ENCODE measurements around the gene HOXA11.

Gene HOXA11

DNA sequence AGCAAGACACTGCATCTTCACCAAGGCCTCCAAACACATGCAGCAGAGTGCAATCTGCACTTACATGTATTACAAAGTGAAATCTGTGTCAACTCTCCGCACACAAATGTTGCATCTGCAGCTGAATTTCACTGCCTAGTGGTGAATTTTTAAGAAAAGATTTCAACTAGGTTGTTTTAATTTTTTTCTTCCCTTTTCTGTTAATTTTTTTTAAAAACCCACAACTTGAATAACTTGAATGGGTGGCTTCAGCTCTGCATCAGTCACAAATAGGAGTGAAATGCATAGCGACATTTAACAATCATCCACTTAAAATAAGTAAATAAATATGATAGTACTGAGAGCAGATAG lies 8.9 kb upstream of the HOXA11 start:
- no peak for DNase-seq

DNA sequence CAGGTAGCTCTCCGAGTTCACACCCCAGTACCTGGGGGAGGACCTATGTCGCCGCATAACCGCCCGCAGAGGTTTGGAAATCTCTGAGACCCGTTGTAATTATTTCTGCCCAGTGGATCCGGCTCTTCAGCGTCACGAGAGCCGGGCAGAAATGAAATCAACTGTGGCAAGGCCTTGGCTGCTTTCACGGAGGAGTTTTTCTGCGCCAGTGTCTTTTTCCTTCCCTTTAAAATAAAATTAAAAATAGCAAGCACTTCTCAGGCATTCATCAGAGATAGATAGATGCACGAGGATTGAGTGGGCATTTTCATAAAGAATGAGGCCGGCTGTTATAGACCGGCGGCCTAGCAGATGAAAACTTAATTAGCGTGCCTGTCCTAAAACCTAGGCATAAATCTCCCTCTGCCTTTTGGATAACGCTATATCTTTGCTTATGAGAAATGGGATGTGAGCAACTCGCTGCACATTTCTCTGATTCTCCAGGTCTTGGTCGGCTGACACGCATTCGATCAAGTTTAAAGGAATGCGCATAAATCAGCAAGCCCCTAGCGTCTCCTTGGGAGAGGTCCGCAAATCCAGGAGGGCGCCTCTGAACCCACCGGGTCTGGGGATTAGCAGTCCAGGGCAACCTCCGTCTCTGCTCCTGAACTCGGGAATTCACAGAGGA lies 8.4 kb upstream of the HOXA11 start:
- DNase-seq: no peak

DNA sequence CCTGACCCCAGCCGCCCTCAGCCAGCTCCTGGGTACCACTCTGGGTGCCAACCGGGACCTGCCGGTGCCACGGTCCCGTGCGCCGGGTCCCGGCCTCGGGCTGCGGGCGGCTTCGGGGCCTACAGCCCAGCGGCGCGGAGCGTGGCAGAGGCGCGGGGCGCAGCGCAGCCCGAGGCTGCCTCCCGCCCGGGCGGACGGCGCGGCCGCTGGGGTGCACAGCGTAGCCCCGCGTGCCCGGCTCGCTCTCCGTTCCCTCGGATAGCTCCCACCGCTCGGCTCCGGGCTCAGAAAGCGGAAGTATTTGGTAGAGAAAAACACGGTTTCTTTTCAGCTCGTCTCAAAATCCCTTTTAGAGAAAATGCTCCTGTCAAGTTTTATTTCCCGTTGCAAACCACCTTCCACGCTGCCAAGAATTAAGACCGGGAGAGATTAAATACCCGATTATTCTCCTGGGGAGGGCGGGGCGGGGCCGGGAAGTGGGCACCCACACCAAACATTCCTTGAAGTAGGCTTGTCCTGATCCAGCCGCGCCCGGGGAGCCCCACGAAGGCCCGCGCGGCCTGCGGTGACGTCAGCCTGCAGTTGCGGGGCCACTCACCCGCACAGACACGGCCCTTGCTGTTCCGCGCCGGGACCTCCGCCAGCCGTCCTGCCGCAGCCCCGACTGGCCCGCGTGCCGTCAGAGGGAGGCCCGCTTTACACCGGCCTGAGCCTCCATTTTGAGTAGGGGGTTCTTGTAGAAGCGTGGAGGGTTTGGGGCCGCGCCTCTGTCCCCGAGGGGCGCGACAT lies 7.7 kb upstream of the HOXA11 start:
- no peak for DNase-seq

GRCh38 chr7:27191833-27192545 lies 7.0 kb upstream of the HOXA11 start:
- no peak for DNase-seq

DNA sequence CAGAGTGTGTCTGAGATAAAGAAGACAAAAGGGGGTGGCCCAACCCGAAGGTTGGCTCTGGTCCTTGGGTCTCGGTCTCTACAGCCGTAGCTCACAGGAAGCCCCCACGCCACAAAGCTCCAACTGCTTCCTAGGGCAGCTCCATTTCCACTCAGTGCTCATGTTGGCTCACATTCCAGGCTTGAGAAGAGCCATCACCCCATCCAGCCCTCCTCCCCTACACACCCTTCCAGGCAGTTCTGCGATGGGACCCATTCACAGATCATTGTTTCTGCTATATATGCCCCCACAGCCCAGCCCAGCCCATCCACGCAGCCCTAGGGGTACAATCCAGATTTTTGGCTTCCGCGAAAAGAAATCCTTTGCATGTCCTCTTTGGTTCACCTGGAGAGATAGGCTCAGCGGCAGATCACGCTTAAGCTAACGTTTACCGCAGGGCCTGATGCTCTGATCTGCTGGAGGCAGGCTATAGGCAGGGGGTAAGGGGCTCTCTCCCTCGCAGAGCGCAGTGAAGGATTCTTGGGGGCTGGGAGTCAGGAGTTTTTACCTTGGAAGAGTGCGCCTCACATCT lies 6.2 kb upstream of the HOXA11 start:
- no peak for DNase-seq

- DNase-seq: no peak
These were observed 5.1 kb upstream of the HOXA11 start for GRCh38 chr7:27189997-27190748.

DNA sequence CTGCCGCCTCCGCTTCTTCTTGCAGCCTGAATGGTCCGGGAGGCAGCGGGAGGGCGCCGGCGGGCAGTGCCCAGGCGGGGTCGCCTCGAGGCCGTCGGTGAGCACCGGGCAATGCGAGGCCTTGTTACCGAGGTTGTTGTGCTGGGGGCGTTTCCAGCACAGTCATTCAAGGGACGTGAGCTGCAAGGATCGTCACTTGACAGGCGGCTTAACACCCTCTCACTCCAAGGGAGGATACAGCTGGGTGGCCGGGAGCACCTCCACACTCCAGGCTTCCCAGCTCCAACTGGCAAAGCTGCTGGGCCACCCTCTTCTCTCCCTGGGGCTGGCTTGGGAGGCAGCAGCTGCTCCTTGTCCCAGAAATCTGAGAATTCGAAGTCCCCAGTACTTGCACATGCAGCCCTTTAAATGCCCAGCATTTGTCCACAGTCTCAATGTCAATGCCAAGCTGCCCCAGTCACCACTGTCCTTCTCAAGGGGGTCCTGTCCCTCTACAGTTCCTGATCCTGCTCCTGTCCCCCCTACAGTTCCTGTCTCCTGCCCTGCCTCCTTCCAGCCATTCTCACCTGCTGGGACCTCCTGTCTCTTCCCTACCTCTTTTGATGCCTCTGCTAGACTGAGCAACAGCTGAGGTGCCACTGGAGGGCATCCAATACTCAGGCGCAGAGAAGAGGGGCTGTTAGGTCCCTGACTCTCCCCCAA lies 4.4 kb upstream of the HOXA11 start:
- DNase-seq: no peak

- no peak for DNase-seq
These were observed 3.6 kb upstream of the HOXA11 start for GRCh38 chr7:27188386-27189294.

GRCh38 chr7:27187475-27188385 lies 2.7 kb upstream of the HOXA11 start:
- DNase-seq: no peak

DNA sequence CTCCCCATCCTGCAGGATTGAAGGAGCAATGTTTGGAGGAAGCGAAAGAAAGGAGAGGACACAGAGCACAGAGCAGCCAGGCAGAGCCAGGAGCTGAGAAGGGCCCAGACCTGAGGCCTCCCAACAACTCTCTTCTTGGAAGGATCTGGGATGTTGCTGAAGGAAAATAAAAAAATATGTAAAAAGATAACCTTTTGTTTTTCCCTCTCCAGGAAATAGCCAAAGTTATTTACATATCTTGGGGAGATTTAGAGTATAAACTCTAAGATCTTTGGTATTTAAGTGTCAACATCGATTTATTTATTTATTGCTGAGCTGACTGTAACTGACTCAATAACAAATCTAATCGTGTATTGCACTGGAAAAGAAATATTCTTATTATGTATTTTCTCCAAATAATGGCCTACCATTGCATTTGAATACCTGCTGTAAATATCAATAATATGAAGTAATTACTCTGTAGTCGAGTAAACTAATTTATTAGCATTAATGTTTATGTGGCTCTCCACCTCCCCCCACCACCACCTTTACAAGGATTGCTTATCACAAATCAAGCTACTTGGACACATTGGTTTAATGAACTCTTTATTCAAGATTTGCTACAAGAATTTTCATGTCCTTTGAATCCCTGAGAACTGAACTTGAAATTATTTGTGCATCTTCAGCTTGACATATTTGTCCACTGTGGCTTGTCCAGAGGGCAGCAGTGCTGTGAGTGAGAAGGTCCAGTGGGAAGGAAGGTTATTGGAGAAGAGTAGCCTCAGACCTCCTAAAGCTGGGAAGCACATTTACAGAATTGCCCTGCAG lies 1.8 kb upstream of the HOXA11 start:
- DNase-seq: no peak

- no peak for DNase-seq
These were observed 1.0 kb upstream of the HOXA11 start for GRCh38 chr7:27185854-27186667.

DNA sequence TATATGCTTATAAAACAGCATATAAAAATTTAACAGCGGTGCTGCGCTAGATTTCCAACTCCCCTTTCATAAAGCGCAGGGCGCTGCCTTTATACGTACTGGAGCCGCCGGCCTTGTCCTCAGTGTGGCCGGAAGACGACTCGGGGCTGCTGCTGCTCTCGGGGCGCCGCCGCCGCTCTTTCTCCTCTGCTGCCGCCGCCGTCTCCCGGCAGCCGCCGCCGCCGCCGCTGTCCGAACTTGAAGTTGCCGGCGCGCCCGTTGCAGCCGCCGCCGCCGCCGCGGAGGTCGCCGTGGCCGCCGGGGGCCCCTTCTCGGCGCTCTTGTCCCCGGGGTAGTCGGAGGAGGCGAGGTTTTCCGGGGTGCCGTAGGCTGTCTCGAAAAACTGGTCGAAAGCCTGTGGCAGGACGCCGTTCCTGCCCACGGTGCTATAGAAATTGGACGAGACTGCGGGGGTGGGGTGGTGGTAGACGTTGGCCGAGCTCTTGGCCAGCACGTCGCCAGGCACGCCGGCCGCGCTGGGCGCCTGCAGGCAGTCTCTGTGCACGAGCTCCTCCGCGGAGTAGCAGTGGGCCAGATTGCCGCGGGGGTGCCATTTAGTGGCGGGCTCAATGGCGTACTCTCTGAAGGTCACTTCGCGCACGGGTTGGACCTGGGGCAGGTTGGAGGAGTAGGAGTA lies 557 bp downstream of the HOXA11 start:
- no peak for DNase-seq

DNA sequence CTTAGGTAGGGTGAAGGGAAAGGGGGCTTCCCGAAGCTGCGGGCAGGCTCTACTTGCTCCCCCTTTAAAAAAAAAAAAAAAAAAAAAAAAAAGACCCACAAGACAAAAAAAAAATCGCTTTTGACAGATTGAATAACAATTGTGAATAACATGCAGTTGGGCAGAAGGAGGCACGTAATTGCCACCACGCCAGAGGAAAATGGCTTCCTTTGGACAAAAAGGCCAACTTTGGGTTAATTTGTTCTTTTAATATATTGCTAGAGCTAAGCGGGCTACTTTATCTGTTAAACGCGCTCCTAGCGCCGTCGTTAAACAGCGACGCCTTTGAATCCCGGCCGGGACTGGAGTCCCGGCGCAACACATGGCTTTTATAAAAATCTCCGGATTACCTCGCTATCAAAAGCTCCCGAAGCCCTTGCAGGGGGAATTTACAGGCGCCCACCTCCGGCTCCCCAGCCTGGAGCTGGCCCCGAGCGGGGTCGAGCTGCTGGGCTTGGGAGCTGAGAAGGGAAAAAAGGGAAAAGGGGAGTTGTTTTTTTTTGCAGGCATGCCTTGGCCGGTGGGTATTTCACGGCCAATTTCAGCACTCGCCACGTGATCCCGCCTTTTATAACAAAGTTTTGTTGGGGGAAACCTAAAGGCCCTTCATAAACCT lies 1.2 kb downstream of the HOXA11 start:
- no peak for DNase-seq

DNA sequence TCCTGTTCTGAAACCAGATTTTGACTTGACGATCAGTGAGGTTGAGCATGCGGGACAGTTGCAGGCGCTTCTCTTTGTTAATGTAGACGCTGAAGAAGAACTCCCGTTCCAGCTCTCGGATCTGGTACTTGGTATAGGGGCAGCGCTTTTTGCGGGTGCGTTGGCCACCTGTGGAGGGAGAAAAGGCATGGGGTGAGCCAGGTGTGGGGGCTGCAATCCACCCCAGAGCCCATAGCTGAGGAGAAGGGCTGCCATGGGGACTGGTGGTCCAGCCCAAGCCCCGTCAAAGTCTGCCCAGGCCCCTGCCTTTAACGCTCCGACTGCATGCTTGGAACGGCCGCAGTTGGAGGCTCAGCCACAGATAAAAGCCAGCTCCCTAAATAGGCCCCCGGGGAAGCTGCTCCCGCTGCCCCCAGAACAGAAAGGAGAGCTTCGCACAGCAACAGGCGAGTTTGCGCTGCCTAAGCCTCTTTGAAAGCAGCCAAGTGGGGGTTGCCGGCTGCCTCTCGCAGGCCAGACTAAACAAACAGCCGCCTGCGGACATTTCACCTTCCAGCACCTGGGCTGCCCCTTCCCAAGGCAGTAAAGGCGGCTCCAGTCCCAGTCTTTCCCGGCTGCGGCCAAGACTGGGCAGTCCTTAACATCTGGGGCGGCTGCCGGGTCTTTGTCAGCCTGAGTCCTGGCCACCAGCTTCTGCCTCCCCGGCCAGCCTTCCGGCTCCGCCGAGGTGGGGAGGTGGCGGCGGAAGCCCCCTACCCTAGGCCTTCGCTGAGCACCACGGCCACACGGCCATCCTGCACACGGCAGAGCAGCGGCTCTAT lies 2.0 kb downstream of the HOXA11 start:
- no peak for DNase-seq
